OCI-LY3 (cell line): Measurements from ENCODE around the gene OR1A2.
"Not testable (repeated sequence)": the region's sequence is repeated elsewhere in the genome, so short reads cannot be mapped to it uniquely, and the experiment has no call there.

Experiments used
- EZH2phosphoT487 ChIP-seq: fragments of 200-600 bp; shearing (Covaris generic); IDR thresholded peaks from 2 replicates; pipeline ENCODE4 v1.6.1; 2018; ENCODE audit warnings: antibody characterized with exemption, mixed run types, low read depth
- TF ChIP-seq, protein P1 (sequence below): fragments of 200-600, 300-600 bp; sonication (generic); IDR thresholded peaks from 2 replicates; pipeline ENCODE4 v1.5.1; 2014; ENCODE audit warnings: antibody characterized with exemption, low read length, low read depth

DNA sequence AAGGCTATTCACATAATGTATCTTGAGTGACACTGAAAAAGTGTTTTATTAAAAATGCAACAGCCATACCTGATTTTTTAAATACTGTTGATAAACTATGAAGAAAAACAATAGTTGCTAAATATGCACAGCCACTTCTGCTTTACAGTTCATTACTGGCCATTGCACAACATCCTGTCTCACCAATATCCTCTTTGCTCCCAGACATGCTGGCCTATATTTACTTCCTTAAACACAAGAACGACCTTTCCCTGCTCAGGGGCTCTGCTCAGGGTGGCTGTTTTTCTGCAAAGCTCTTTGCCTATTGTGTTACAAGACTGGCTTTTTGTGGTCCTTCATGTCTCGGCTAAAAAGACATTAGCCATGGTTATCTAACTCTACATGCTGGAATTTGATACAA is 41.4 kb downstream of the OR1A2 start:
- TF ChIP-seq, protein P1, sequence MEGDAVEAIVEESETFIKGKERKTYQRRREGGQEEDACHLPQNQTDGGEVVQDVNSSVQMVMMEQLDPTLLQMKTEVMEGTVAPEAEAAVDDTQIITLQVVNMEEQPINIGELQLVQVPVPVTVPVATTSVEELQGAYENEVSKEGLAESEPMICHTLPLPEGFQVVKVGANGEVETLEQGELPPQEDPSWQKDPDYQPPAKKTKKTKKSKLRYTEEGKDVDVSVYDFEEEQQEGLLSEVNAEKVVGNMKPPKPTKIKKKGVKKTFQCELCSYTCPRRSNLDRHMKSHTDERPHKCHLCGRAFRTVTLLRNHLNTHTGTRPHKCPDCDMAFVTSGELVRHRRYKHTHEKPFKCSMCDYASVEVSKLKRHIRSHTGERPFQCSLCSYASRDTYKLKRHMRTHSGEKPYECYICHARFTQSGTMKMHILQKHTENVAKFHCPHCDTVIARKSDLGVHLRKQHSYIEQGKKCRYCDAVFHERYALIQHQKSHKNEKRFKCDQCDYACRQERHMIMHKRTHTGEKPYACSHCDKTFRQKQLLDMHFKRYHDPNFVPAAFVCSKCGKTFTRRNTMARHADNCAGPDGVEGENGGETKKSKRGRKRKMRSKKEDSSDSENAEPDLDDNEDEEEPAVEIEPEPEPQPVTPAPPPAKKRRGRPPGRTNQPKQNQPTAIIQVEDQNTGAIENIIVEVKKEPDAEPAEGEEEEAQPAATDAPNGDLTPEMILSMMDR: not testable (repeated sequence)
- TF ChIP-seq EZH2phosphoT487: not testable (repeated sequence)
